GM19438 (cell line): Measurements from ENCODE around the gene LGALS9.
"Not testable (repeated sequence)": the region's sequence is repeated elsewhere in the genome, so short reads cannot be mapped to it uniquely, and the experiment has no call there.

ENCODE experiments used
- ATAC-seq: cut with Tn5 transposase; IDR thresholded peaks from one replicate; pipeline ENCODE4 v1.9.1; 2021; ENCODE audit warnings: low read depth; ENCODE audit not compliant: unreplicated experiment

LGALS9 gene

DNA sequence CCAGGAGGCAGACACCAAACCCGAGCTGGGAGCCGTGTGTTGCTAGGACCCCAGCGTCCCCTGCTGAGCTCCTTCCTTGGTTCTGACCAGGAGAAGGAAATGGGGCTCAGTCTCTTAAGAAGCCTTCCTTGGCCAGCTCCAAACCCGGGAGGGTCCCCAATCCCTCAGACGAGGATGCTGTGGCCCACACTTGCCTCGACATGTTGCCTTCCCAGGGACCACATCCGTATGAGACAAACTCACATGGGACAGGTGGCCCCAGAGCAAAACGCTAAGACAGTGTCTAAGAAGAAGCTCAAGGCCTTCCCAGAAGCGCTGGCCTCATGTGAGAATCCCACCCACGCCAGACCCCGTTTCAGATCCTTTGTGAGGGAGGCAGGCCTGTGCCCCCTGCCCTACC lies 19.8 kb downstream of the LGALS9 start:
- no peak for ATAC-seq

DNA sequence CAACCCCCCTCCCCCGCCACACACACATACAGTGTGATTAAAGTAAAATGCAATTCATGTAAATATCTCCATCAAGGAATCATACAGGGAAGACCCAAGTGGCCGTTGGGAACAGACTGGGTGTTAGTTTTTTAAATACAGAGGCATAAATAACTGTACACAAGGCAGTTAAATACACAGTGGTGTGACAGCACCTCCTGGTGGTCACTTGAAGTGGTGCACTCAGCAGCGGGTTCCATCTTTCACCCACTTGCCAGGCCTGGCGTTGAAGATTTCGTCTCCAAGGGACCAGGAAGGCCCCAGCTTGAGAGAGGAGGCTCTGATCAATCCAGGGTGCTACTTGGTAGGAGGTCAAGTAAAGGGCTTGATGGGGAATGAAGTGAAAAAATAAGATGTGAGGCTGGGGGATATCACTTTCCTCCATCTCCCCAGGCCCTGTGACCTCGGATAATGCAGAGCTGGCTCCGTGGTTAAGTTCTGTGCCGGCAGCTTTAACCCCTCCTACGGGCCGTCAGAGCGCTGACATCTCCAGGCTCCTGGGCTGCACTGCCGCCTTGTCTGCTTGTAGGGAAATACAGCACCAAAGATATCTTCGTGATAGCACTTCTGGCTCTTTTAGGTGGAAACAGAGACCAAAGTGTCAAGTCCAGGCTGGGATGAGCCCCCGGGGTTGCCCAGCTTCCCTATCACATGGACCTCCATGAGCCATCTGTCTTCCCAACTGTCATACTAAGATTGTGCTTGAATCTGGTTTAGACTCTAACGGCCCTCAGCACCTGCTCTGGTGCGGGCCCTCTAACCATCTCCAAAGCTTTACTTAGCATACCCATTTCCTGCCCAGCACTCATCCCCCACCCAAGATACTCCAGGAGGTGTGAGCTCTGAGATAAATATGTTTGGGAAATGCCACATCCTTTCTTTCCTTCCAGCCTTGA lies 20.7 kb downstream of the LGALS9 start:
- no peak for ATAC-seq

DNA sequence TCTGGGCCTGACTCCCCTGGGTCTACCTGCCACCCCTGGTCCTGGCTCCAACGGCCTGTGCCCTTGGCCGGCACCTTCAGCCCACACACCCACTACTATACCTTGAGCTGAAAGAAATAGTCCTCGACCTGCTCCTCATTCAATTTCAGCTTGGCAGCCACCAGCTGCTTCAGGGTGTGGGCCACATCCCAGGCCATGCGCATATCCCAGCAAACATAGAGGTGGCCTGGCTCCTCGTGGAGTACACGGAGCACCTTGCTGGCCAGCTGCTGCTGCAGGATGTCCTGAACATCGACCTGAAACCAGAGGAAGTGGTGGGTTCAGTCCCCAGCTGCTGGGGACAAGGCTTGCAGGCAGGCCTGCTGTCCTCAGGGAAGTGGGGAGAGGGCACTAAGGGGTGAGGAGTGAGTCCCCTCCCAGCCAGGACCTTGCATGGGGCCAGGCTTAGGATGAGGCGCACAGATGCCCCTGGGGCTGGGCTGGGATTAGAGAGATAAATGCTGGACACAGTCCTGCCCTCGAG lies 22.5 kb downstream of the LGALS9 start:
- not testable (repeated sequence) for ATAC-seq

DNA sequence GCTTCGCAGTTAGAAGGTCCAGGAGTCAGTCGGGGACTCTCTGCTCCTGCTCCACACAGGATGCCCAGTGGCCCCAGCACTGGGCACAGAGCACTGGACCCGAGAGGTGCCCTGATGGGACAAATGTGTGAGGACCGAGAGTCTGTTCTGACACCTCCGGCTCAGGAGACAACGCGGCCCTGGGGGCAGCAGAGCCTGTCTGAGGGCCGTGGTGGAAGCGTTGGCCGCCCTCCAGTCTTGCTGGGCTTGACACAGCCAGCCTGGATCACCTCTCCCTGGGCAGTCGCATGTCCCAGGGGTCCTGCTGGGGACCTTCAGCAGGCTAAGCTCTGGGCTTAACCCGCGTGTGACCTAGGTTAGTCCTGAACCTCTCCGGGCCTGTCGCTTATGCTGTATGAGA lies 23.1 kb downstream of the LGALS9 start:
- no peak for ATAC-seq

DNA sequence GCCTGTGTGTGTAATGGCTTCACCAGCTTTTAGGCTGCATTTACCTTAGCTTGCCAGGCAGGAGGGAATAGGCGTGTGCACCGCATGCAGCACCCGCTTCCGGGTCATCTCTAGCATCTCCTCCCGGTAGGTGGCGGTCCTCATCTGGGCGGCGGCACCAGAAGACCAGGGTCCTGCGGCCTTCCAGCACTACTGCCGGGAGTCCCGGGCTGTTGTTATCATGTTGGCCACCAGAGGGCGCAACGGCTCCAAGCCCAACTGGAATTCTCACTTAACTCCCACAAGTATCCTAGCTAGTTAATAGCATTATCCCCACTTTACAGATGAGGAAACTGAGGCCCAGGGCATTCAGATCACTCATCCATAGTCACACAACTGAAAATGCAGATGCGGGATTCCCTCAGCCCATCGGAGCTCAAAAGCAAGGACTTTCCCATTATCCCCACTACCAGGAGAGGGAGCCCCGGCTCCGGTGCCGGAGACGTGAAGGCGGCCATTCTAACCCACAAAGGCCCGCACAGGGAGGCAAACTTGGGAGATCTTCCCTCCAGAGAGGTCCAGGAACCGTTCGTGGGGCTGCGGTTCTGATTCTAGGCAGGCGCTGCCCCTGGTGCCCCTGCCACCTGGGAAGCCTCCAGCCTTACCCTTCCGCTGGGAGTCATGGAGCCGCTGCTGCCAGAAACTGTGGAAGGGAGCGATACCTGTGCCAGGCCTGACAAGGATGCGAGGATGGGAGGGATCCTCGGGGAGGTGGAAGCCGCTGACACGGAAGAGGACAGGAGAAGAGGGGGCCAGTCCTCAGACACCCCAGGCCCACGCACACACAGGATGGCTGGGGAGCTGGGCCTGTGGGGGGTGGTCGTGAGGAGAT lies 23.9 kb downstream of the LGALS9 start:
- peak; percentile 77 for ATAC-seq

DNA sequence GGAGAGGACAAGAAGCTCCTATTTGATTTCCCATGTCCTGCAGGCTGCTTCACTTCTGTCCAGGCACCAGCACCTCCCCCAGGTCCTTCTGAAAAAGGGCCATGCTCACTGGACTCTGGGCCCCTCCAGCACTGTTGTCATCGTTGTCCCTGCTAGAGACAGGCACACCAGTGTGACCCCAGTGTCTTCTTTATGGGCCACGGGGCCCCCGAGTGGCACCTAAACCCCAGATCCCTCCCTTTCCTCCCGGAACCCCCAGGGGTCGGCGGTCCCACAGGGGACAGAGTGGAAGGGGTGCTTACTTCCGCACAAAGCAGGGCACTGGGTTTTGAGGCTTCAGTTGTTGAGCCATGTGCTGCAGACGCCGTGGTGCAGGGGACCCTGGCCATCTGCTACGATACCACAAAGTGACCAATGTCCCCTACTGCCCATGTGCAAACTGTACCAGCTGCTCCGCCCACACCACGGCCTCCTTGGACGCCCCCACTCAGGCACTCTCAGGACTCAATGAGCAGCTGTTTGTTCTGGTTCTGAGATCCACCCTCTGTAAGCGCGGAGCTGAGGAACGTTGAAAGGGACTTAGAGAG lies 24.6 kb downstream of the LGALS9 start:
- not testable (repeated sequence) for ATAC-seq

DNA sequence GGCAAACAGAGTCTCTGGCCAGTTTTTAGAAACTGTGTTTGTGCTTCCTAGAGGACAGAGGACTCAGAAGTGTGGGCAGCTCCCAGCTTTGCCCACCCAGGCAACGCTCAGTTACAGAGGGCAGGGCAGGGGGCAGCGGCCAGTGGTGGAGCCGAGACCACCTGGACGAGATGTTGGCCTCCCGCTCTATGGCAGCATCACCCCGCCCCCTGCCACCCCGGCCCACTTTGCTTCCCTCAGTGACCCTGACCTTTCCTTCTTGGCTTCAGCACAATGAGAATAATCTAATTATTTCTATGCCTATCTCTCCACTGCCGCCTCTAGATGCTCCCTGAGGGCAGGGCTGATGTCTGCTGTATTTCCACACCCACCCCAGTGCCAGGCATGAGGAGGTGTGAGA lies 25.6 kb downstream of the LGALS9 start:
- not testable (repeated sequence) for ATAC-seq

DNA sequence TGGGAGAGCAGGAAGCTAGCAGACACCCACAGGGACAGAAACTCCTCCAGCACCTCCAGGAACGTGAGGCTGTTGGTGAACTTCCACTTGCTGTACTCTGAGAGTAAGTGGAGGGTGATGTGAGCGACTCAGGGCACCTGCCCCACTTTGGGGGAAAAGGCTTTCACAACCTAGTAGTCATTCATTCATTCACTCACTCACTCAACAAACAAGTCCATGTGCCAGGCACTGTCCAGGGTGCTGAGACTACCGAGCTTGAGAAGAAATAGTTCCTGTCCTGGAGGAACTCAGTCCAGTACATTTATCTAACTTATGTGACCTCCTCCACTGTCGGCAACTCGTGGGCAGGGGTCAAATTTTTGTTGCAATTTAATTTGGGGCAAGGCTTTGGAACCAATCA lies 26.6 kb downstream of the LGALS9 start:
- ATAC-seq: no peak

DNA sequence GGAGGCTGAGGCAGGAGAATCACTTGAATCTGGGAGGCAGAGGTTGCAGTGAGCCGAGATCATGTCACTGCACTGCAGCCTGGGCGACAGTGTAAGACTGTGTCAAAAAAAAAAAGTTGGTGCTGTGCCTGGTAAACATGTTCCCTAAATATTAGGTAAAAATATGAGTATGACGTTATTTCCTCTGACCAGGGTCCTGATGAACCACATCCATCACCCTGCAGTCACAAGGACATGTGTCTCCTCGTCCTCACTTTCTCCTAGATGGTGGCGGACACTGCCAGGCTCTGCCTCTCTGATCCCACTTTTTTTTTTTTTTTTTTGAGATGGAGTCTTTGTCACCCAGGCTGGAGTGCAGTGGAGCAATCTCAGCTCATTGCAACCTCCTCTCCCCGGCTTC lies 28.7 kb downstream of the LGALS9 start:
- ATAC-seq: no peak

DNA sequence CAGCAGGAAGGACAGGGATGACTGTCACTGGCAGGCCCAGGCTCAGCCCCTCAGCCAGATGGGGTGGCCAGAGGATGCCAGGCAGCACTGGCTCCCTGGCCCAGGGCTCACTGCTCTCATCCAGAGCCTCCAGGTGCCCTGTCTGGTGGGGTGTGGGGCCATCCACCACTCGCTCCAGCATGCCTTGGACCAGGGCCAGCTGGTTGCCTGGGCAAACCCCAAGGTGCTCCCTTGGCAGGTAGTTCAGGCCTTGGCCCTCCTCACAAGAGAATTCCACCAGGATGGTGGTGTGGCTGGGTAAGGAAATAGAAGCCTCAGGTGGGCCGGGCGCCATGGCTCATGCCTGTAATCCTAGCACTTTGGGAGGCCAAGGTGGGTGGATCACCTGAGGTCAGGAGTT lies 29.4 kb downstream of the LGALS9 start:
- ATAC-seq: no peak

DNA sequence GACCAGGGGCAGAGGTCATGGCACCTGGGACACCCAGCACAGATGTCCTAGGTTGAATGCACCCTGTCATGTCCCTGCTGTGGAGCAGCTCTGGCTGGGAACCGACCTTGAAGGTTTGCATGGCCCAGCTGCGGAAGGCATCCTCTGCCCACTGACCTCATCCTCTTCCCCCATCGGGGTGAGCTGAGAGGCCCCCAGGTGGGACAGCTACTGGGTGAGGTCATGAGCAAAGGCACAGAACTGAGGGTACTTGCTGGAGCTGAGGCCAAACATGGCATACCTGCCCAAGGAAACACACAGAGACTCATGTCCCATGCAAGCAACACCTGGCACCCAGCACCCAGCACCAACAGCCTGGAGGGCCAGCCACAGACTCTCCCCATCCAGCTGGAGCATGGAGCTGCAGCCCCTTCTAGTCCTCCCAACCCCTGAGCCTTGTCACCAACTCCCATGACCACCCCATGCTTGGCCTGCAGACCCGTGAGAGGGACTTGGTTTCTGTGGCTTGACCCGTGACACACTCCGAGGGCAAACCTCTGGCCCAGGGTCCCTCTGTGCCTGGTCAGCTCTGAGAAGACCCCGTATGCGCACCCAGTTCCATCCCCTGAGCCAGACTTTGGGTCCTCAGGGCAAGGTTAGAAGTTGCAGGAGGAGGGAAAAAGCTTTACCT lies 33.1 kb downstream of the LGALS9 start:
- no peak for ATAC-seq

DNA sequence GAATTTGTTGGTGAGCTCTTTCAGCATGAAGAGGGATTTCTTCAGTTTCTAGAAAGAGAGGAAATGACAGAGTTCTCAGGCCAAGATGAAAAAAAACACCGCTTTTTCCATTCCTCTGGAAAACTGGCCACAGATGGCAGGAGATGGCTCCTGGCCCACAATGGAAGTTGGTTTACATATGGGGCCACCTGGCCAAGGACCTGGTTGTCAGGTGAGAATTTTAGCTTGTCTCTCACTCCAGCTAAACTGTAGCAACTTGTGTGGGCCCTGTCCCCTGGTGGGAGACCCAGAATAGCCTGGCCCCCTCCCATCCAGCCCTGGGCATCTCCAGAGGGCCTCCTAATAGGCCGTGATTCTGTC lies 33.6 kb downstream of the LGALS9 start:
- ATAC-seq: no peak

DNA sequence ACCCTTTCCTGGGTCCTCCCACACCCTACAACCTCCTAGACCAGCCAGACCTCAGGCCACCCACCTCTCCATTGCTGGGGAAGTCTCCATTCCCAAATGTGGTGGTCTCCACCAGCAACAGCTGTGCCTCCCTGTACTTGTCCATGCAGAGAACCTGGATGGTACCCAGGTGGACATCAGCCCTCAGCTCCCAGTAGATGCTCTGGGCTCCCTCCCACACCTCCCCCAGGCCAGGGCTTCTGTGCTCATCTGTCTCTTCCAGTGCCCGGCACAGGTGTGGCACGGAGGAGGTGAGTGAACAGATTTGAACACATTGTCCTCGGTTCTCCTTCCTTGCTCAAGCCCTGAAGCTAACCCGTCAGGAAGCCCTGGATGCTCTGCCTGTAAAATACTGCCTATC lies 34.6 kb downstream of the LGALS9 start:
- ATAC-seq: no peak

DNA sequence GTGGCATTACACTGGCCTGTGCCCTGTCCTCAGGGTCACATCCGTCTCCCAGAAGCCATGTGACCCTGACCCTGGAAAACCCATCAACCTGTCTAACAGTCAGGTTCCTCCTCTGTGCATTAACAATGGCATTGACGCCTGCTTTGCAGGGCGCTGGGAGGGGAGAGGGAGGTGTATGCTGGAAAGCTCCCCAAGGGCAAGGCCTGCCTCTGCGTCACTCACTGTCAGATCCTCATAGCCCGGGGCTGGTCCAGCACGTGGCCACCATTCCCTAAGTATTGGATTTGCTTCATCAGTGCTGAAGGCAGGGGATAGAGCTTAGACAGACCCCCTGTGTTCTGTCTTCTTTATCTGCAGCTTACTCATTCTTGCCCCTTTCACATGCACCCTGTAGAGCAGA lies 35.3 kb downstream of the LGALS9 start:
- not testable (repeated sequence) for ATAC-seq

DNA sequence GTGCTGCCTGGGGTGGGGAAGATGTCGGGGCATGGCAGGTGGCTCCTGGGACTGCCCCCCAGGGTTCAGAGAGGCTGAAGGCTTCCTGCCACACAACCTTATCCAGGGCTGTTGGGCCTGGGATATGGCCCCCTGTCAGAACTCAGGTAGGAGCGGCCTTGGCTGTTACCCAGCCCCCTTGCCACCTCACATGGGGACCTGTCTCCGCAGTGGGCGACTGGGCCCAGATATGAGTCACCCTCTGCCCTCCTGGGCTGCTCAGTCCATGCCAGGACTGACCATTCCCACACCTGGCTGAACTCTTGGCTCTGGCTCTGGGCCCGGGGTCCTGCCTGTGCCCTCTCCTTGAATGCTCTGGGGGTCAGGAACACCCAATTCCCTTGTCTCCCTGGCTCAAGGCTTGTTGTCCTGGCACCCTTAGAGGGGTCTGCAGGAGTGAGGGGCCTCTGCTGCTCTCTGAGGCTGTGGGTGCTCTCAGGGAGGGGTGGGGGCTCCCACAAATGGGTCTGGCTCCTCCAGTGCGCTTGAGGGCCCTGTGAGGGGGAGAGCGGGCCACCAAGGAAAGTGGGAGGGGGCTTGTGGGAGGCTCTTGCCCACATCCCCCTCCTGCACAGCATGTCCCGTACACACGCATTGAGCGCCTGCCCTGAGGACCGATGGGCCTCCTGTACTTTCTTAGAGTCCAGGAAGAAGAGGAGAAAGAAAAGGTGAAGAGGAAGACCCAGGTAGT lies 36.0 kb downstream of the LGALS9 start:
- no peak for ATAC-seq

DNA sequence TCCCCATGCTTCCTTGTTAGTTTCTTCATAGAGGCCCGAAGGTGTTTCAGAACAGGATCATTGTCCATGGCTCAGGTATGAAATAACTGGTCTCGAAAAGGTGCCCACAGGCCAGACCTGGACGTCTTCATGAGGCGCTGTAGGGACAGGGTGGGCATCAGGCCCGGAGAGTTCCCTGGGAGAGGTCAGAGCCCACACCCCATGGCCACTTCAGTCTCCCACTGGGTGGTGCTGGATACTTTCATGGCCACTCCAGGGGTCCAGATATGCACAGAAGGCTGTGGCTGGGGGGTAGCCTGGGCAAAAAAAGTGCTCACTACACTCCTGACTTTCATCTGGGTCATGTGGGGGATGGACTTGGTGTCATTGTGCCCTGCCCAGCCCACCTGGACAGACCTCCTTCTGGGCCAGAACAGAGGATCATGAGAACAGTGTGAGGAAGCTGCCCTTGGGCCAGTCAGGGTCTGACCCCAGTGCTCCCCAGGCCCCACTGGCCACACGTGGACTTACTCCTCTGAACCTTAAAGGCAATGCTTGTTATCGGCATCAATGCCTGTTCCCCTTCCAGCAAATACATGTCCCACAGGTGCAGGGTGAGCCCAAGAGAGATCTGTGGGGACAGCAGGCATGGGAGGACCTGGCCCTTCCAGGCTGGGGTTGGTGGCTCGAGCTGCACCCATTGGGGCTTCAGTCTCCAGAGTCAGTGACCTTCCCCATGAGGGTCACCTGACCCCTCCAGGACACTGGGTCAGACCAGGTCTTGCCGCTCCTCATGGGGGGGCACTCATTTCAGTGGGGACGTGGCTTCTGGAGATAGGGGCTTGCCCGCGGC lies 36.9 kb downstream of the LGALS9 start:
- no peak for ATAC-seq

DNA sequence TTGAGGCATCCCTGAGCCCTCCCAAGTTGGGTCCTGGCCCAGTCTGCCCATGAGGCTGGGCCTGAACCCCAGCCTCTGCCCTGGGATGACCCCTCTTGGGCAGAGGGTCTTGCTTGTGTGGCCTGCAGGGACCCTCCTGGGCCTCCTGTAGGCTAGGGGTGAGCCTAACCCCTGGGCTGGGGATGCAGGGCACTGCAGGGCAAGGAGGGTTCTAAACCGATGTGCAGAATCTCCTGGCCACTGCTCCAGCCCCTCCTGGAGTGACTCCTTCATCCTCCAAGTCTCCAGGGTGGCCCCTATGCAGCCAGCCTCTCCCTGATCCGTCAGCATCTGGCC lies 37.5 kb downstream of the LGALS9 start:
- ATAC-seq: no peak

DNA sequence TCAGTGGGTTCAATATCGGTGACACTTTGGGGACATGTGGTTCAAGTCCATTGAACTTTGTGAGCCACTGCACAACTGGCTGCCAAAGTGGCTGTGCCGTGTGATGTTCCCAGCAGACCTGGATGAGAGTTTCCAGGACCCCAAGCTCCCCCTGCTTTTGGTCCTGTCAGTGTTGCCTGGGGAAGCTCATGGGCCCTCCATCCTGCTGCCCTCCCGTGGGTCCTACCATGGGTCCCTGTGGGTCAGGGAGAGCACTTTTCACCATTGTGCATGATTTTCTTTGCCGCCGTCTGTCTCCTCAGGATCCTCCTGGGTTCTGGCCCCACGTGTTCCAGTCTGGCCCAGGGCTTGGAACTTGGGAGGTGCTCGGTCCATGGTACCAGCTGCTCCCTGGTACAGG lies 38.1 kb downstream of the LGALS9 start:
- no peak for ATAC-seq

DNA sequence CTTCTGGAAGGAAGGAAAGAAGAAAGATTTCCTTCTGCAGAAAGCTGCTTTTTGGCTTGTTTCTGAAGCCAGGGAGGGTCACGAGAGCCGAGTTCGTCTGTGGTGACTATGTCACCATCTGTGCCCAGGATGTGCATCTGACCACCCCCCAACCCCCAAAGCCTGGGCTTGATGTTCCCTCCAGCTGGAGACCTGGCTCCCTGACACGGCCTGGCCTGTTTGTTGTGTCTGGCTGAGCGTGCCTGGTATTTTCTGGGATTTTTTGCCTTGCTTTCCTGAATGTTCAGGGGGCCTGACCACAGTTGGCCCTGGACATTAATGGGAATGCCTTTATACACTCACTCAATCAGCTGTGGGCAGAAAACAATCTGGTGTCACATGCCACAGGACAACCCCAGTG lies 38.9 kb downstream of the LGALS9 start:
- no peak for ATAC-seq
